Subcutaneous adipose tissue (tissue), 4 donors: ENCODE results near the gene PPM1N. TPM values are rescaled to one million over a fixed set of nuclear protein-coding genes. Genes with fewer than 3 reads are reported as not detected.

Experiments used
- total RNA-seq, 4 donors: library from RNA; depleted of rRNA; stranded (reverse); fragments of >200 nt; gene quantifications; one replicate each; pipeline ENCODE4 v1.1.0, GENCODE V29; 2016
- TF ChIP-seq, protein P1 (sequence below): fragments of 450-650 bp; IDR thresholded peaks from one replicate; pipeline ENCODE4 v1.5.1; 2016; ENCODE audit warnings: low read depth, mild to moderate bottlenecking, control low read depth, antibody characterized with exemption, moderate library complexity

The PPM1N gene
- total RNA-seq, 4 donors from 2014 or later = 1.3 to 2.0 (median 2.0) TPM; not detected in 1

DNA sequence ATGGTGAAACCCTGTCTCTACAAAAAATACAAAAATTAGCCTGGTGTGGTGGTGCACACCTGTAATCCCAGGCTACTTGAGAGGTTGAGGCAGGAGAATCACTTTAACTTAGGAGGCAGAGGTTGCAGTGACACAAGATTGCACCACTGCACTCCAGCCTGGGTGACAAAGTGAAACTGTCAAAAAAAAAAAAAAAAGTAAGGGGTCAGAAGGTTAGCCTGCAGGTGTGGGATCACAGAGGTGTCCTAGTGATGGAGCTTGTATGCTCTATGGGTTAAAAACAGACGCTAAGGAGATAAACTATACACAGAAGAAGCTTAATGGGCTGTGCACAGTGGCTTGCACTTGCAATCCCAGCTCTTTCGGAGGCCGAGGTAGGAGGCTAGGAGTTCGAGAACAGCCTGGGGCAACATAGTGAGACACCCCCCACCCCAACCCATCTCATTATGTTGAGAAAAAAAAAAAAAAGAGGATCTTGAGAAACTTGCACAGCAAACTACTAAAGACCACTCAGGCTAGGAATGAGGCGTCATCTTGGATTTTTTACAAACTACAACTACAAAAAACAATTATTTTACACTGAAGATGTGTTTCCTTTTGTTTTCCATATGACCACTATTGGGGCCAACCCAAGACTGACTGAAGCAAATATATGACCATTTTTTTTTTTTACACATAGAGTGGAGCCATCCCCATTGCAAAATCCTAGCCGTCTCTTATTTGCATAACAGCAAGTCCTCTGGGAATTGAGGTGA lies 22.5 kb upstream of the PPM1N start:
- TF ChIP-seq, protein P1, sequence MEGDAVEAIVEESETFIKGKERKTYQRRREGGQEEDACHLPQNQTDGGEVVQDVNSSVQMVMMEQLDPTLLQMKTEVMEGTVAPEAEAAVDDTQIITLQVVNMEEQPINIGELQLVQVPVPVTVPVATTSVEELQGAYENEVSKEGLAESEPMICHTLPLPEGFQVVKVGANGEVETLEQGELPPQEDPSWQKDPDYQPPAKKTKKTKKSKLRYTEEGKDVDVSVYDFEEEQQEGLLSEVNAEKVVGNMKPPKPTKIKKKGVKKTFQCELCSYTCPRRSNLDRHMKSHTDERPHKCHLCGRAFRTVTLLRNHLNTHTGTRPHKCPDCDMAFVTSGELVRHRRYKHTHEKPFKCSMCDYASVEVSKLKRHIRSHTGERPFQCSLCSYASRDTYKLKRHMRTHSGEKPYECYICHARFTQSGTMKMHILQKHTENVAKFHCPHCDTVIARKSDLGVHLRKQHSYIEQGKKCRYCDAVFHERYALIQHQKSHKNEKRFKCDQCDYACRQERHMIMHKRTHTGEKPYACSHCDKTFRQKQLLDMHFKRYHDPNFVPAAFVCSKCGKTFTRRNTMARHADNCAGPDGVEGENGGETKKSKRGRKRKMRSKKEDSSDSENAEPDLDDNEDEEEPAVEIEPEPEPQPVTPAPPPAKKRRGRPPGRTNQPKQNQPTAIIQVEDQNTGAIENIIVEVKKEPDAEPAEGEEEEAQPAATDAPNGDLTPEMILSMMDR = no peak

DNA sequence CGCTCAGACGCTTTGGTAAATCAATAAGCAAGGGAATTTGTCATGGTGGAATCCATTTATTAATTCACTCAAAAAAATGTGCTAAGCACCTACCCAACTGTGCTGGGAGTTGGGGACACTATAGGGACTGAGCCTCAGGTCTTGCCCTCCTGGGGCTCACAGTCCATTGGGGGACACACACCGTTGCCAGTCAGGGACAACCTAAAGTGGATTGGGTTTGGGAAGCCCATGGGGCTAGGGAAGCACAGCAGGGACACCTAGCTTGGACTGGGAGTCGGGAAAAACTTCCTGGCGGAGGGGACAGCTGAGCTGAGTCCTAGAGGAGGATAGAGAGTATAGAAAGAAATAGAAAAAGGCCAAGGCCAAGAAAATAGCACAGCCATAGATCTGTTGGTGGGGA lies 21.9 kb upstream of the PPM1N start:
- TF ChIP-seq, protein P1 = no peak

DNA sequence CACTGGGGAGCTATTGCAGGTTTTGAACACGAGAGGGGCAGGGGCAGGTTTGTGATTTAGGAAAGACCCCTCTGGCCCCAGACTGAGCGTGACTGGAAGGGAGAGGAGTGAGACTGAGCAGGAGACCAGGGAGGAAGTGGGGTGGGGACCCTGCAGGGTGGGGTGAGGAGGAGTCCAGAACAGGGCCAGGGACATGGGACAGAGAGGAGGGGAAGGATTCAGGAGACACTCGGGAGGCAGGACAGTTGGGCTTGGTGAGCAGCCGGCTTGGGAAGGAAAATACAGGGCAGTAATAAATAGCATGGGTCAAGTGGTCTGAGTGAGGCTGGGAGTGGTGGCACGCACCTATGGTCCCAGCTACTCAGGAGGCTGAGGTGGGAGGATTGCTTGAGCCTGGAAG lies 21.1 kb upstream of the PPM1N start:
- TF ChIP-seq, protein P1 = no peak

DNA sequence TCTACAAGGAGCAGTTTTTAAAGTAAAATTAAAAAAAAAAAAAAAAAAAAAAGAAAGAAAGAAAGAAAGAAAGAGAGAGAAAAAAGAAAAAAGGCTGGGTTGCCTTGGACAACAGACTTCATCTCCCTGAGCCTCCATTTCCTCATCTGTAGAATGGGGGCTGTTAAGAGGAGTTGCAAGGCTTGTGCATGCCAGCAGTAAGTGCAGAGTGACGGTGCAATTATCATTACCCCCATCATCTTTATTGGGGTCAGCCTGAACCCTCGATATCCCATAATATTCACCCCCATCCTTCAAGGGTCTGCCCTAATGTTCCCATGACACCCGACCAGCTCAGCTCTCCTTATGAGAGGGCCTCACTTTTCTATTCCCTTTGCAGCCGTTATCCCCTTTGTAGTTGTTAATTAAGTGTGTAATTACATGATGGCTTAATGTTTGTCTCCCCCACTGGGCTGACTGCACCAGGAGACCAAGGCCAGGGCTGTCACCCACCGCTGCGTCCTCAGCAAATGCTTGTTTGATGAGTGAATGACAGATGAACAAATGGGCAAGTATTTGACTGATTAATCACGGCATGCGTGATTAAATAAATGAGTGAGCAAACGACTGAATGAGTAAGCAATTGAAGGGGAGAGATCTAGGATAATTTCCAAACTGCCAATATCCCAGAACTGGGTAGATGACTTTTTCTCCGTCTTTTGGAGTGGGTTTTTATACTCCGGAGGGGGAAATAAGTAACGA lies 20.4 kb upstream of the PPM1N start:
- TF ChIP-seq, protein P1 = no peak

DNA sequence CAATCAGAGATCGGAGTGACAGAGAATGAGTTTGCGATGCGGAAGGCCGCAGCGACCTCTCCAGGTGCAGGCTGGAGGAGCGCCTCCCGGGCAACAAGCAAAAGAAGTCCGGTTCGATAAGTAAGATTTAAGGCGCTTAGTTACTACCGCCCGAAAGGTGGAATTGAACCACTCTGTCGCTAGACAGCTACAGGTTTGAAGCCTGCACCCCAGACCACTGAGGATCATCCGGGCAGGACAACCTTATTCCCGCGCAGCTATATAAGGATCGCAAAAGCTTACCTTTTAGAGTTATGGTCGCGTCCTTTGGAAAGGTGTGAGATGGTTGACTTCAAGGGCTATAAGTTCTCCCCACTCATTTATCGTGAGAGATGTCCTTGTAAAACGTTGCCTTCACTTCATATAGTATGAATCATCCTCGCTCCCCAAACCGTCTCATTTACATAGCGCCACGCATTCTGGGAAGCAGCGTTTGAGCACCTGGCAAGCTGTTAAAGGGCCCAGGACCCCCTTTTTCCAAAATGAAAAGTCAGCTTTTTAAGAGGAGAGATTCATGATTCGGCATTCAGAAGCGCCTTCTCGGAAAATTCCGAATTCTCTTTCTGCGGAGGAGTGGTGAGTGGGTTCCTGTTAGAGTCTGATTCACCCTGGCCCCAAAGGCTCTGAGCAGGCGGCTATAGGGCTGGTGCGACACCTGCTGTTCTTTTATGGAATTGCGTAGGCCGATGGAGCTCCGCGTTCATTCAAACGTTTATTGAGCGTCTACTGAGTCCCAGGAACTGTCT lies 19.6 kb upstream of the PPM1N start:
- TF ChIP-seq, protein P1 = no peak

DNA sequence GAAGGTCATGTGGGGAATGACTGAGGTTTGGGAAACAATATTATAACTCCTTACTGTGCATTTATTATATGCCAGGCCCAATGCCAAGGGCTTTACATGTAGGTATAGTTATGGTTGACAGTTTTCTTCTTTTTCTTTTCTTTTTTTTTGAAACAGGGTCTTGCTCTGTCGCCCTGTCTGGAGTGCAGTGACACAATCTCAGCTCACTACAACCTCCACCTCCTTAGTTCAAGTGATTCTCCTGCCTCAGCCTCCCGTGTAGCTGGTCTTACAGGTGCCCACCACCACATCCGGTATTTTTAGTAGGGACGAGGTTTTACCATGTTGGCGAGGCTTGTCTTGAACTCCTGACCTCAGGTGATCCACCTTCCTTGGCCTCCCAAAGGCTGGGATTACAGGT lies 15.2 kb upstream of the PPM1N start:
- TF ChIP-seq, protein P1 = no peak
